T-helper 2 cell (primary cell): ENCODE results near the gene IMMP2L.

ENCODE experiments used
- DNase-seq, 5 experiments: peaks; one replicate each; pipeline versions ENCODE4 v3.0.0 to v3.0.0-alpha.2; 2012 to 2022

IMMP2L gene

GRCh38 chr7:111059833-111060232 is 502.5 kb downstream of the IMMP2L start:
- DNase-seq: no peak

- DNase-seq: no peak
Measured at GRCh38 chr7:111057066-111057465, 505.2 kb downstream of the IMMP2L start.

- no peak for DNase-seq
Measured at GRCh38 chr7:111056371-111056770, 505.9 kb downstream of the IMMP2L start.

GRCh38 chr7:111053035-111053434 is 509.3 kb downstream of the IMMP2L start:
- DNase-seq: no peak

- no peak for DNase-seq
Measured at GRCh38 chr7:111051832-111052231, 510.5 kb downstream of the IMMP2L start.

GRCh38 chr7:111050875-111051416 is 511.3 kb downstream of the IMMP2L start:
- DNase-seq: no peak

- DNase-seq: no peak
Measured at GRCh38 chr7:111049971-111050680, 512.2 kb downstream of the IMMP2L start.

- no peak for DNase-seq
Measured at GRCh38 chr7:111047595-111047994, 514.7 kb downstream of the IMMP2L start.

GRCh38 chr7:111045449-111045848 is 516.8 kb downstream of the IMMP2L start:
- no peak for DNase-seq

- no peak for DNase-seq
Measured at GRCh38 chr7:111043561-111043960, 518.7 kb downstream of the IMMP2L start.

GRCh38 chr7:111042842-111043241 is 519.5 kb downstream of the IMMP2L start:
- no peak for DNase-seq

- no peak for DNase-seq
Measured at GRCh38 chr7:111041577-111041976, 520.7 kb downstream of the IMMP2L start.

- DNase-seq: no peak
Measured at GRCh38 chr7:111038185-111038584, 524.1 kb downstream of the IMMP2L start.

GRCh38 chr7:111031916-111032315 is 530.4 kb downstream of the IMMP2L start:
- DNase-seq: no peak

- no peak for DNase-seq
Measured at GRCh38 chr7:111030336-111030735, 532.0 kb downstream of the IMMP2L start.

GRCh38 chr7:111029574-111030251 is 532.6 kb downstream of the IMMP2L start:
- DNase-seq: peak in 2 of 5 experiments; percentile 5 to 69

- DNase-seq: no peak
Measured at GRCh38 chr7:111029141-111029572, 533.1 kb downstream of the IMMP2L start.

- DNase-seq: peak in 1 of 5 experiments; percentile 86
Measured at GRCh38 chr7:111027396-111027795, 534.9 kb downstream of the IMMP2L start.

- peak in 1 of 5 experiments; percentile 80 for DNase-seq
Measured at GRCh38 chr7:111026806-111027205, 535.5 kb downstream of the IMMP2L start.

GRCh38 chr7:111026343-111026742 is 535.9 kb downstream of the IMMP2L start:
- DNase-seq: no peak

- DNase-seq: peak in 2 of 5 experiments; percentile 20 to 94
Measured at GRCh38 chr7:111025006-111025405, 537.3 kb downstream of the IMMP2L start.

- no peak for DNase-seq
Measured at GRCh38 chr7:111018960-111019736, 543.1 kb downstream of the IMMP2L start.

GRCh38 chr7:111018447-111018846 is 543.8 kb downstream of the IMMP2L start:
- DNase-seq: no peak
